Right lobe of liver (tissue), 4 donors: ENCODE results near the gene COX19.

Experiments used
- CTCF ChIP-seq, 4 donors: fragments of 200-600 bp in 3 of 4; fragments of 450-650 bp in 1 of 4; IDR thresholded peaks; one replicate each; pipeline versions ENCODE4 v1.5.1 to v1.8.0; 2016 to 2022; ENCODE audit warnings: antibody characterized with exemption in 4 of 4, mild to moderate bottlenecking in 2 of 4
- POLR2A ChIP-seq: fragments of 450-650 bp; IDR thresholded peaks from one replicate; pipeline ENCODE4 v1.6.1; 2017; ENCODE audit warnings: antibody characterized with exemption, mild to moderate bottlenecking
- donor health status: DM: no; HTN: no; CAD: no.
- donor health status: DM: no; HTN: no; CAD: no.
- donor health status: DM: no; HTN: yes; CAD: no.

- TF ChIP-seq CTCF (IDR thresholded peaks at IDR 0.05) = no peak
- no peak for TF ChIP-seq POLR2A
Observed at GRCh38 chr7:1021931-1022330, 46.6 kb upstream of the COX19 start.
